Measurements from ENCODE around the gene REXO5. TPM values are rescaled to one million over a fixed set of nuclear protein-coding genes. Genes with fewer than 3 reads are reported as not detected.

REXO5 gene
- total and polyA plus RNA-seq, 10 of the 15 experiments (the other 5 are each of a cell fraction or from before 2014, with no cell fraction given) = 3.8 to 15.5 (median 10.1) TPM

DNA sequence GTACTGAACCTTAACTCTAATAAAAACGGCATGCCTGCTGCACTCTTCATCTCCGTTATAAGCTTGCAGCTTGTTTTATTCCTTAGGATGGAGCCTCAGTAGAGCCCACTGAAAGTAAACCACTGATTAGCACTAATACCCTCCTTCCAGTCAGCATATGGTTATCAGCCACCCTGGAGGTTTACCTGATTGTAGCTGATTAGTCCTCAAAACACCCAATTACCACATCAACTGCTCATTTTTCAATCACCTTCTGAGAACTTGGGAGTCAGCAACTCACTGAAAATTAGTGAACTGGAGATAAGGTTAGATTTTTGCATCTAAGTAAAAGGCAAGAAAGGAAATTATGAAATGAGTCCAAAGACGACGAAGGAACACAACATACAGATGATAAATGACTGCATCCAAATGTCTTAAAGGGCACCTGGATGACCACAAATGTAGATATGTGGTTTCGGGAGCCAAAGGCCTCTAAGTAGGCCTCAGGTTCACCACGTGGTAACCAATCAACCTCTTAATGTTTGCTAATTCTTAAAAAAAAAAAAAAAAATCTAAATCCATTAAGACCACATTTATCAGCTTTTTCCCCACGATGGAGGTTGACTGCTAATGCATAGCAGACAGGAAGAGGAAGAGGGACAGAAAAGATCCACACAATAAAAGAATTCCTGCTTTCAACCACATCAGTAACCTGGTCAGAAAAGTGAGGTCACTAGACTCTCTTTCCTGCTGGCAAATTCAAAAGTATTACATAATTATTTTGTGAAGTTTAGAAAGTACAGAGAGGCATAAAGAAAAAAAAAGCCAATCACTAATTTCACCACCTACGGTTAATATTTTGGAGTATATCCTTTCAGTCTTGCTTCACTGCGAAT, 65.9 kb downstream of the REXO5 start:
- no peak overlapping the region for H3K27ac ChIP-seq (ENCODE audit: control insufficient read depth, insufficient read depth)
- no peak for TF ChIP-seq BHLHE40 (IDR thresholded peaks at IDR 0.05; ENCODE audit: borderline replicate concordance in 1 of 2, low read depth in 2 of 2, low read length in 1 of 2)
- TF ChIP-seq MXI1 (IDR thresholded peaks at IDR 0.05; ENCODE audit: low read depth, low read length) = no peak
- TF ChIP-seq PML (IDR thresholded peaks at IDR 0.05; ENCODE audit: low read length) = no peak
- TF ChIP-seq, protein P1, sequence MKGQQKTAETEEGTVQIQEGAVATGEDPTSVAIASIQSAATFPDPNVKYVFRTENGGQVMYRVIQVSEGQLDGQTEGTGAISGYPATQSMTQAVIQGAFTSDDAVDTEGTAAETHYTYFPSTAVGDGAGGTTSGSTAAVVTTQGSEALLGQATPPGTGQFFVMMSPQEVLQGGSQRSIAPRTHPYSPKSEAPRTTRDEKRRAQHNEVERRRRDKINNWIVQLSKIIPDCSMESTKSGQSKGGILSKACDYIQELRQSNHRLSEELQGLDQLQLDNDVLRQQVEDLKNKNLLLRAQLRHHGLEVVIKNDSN (IDR thresholded peaks at IDR 0.05; ENCODE audit: borderline replicate concordance, extremely low read length, insufficient read depth, low read depth, low read length) = no peak
- no peak for TF ChIP-seq ASH2L (IDR thresholded peaks at IDR 0.05; ENCODE audit: borderline replicate concordance, low read depth)
- TF ChIP-seq IKZF2 (IDR thresholded peaks at IDR 0.05) = peak in 1 of 2 experiments; percentile 36; a peak in 1 of 4 replicates
- no peak for TF ChIP-seq KDM1A (IDR thresholded peaks at IDR 0.05; ENCODE audit: borderline replicate concordance)
- TF ChIP-seq IKZF1 (conservative IDR thresholded peaks at IDR 0.05) = peak; percentile 36; the same call in 1 of the 2 replicates
- TF ChIP-seq EZH2 (IDR thresholded peaks at IDR 0.05; ENCODE audit: borderline replicate concordance, control insufficient read depth, low read depth, low read length) = no peak
- TF ChIP-seq FOXM1 (IDR thresholded peaks at IDR 0.05; ENCODE audit: low read depth, low read length) = peak; percentile 59; the same call in 1 of the 2 replicates
- no peak for TF ChIP-seq JUND (IDR thresholded peaks at IDR 0.05; ENCODE audit: low read depth, low read length)
- TF ChIP-seq PAX5 (IDR thresholded peaks at IDR 0.05; ENCODE audit: borderline replicate concordance, low read depth, low read length) = no peak
- no peak for TF ChIP-seq POLR2A (IDR thresholded peaks at IDR 0.05; ENCODE audit: low read depth, low read length)
- no peak for TF ChIP-seq YBX1 (IDR thresholded peaks at IDR 0.05)
- TF ChIP-seq LARP7 (IDR thresholded peaks at IDR 0.05) = no peak
- TF ChIP-seq MTA3 (IDR thresholded peaks at IDR 0.05; ENCODE audit: borderline replicate concordance, low read length) = no peak
- TF ChIP-seq, protein P2, sequence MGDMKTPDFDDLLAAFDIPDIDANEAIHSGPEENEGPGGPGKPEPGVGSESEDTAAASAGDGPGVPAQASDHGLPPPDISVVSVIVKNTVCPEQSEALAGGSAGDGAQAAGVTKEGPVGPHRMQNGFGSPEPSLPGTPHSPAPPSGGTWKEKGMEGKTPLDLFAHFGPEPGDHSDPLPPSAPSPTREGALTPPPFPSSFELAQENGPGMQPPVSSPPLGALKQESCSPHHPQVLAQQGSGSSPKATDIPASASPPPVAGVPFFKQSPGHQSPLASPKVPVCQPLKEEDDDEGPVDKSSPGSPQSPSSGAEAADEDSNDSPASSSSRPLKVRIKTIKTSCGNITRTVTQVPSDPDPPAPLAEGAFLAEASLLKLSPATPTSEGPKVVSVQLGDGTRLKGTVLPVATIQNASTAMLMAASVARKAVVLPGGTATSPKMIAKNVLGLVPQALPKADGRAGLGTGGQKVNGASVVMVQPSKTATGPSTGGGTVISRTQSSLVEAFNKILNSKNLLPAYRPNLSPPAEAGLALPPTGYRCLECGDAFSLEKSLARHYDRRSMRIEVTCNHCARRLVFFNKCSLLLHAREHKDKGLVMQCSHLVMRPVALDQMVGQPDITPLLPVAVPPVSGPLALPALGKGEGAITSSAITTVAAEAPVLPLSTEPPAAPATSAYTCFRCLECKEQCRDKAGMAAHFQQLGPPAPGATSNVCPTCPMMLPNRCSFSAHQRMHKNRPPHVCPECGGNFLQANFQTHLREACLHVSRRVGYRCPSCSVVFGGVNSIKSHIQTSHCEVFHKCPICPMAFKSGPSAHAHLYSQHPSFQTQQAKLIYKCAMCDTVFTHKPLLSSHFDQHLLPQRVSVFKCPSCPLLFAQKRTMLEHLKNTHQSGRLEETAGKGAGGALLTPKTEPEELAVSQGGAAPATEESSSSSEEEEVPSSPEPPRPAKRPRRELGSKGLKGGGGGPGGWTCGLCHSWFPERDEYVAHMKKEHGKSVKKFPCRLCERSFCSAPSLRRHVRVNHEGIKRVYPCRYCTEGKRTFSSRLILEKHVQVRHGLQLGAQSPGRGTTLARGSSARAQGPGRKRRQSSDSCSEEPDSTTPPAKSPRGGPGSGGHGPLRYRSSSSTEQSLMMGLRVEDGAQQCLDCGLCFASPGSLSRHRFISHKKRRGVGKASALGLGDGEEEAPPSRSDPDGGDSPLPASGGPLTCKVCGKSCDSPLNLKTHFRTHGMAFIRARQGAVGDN (IDR thresholded peaks at IDR 0.05) = no peak
- no peak for TF ChIP-seq YY1 (IDR thresholded peaks at IDR 0.05; ENCODE audit: low read depth, low read length)
- no peak for TF ChIP-seq WRNIP1 (IDR thresholded peaks at IDR 0.05; ENCODE audit: borderline replicate concordance, low read depth, low read length)
- TF ChIP-seq POLR2AphosphoS2 (IDR thresholded peaks at IDR 0.05; ENCODE audit: low read depth, low read length) = no peak

More for the DNA sequence above, 65.9 kb downstream of the REXO5 start:
- H3K4me1 ChIP-seq (ENCODE audit: control insufficient read depth, insufficient read depth, low read length) = peaks cover 38% of the 10 kb centered on the region
- no peak overlapping the region for H3K9ac ChIP-seq (ENCODE audit: control insufficient read depth, insufficient read depth, low read length)
- intact Hi-C loops (cut with micrococcal nuclease; ENCODE audit: unreplicated experiment) = no loop called here
- ChIA-PET CTCF (no interaction called here), SMC1A (ENCODE audit: uncharacterized antibody, unreplicated experiment) (interaction anchor here (1.1 to 6.3 kb wide), 6 partner anchors 12 to 32 kb away, joined by 3 to 50 read pairs (median 14); partner anchors contain the start of genes DCUN1D3 and LYRM1), RAD21 (ENCODE audit: unreplicated experiment) (interaction anchor here (1.0 kb wide), 1 partner anchor 27 kb away, joined by 3 read pairs; no protein-coding TSS in a partner anchor), POLR2A (interaction anchor here (1.3 to 3.5 kb wide), 3 partner anchors 7 to 28 kb away, joined by 3 to 44 read pairs (median 11); partner anchors contain the start of genes DCUN1D3 and LYRM1)
- DNase-seq (ENCODE audit: low read depth, low spot score) = no peak
- no peaks in the 10 kb centered on the region for H4K20me1 ChIP-seq (ENCODE audit: control insufficient read depth, insufficient read depth)
- in situ Hi-C loops (cut with MboI) = no loop called here
- no peak for FAIRE-seq
- WGBS (ENCODE audit: insufficient coverage, insufficient replicate concordance, low lambda C conversion rate, missing lambda C conversion rate) = 73% methylated on average over 9 of the region's 9 CpGs
- H3K36me3 ChIP-seq (ENCODE audit: control insufficient read depth in 2 of 2, insufficient read depth in 2 of 2, low read length in 1 of 2) = no peaks in the 10 kb centered on the region
- H3K4me3 ChIP-seq = no peak overlapping the region
- no TSS peak for BruUV-seq (replicated peaks)
- H3K4me2 ChIP-seq (ENCODE audit: control insufficient read depth, insufficient read depth) = peak overlapping the region; percentile 38; the same call in 1 of the 2 replicates
- H3K27me3 ChIP-seq (replicated peaks in 1 of 2; ENCODE audit: control insufficient read depth in 2 of 2, insufficient read depth in 2 of 2, low read length in 1 of 2) = no peaks in the 10 kb centered on the region
- ATAC-seq = no peak; the same call in 2 of the 3 replicates
- no peaks in the 10 kb centered on the region; the same call in 2 of the 3 replicates for H3K9me3 ChIP-seq (replicated peaks; ENCODE audit: control insufficient read depth, insufficient read depth, low read length)
- H2AFZ ChIP-seq (ENCODE audit: control insufficient read depth, low read depth, low read length) = no peak overlapping the region
- H3K79me2 ChIP-seq (ENCODE audit: control insufficient read depth, insufficient read depth, low read length) = peaks cover 11% of the 10 kb centered on the region
